WERI-Rb-1 (cell line): Measurements from ENCODE around the gene SEC62.

Source experiments
- DNase-seq: peaks from one replicate; pipeline ENCODE4 v3.0.0-alpha.2; 2020
- H3K27ac ChIP-seq: fragments of 250-450 bp; sonication (Bioruptor Pico); 2 replicates; pipeline ENCODE4 v1.5.1; 2020; ENCODE audit warnings: mild to moderate bottlenecking, moderate library complexity
- H3K27me3 ChIP-seq: fragments of 250-450 bp; sonication (Bioruptor Pico); 2 replicates; pipeline ENCODE4 v1.5.1; 2021; ENCODE audit warnings: mild to moderate bottlenecking, low read depth, moderate library complexity; ENCODE audit not compliant: insufficient read depth, severe bottlenecking
- H3K36me3 ChIP-seq: fragments of 250-450 bp; sonication (Bioruptor Pico); 2 replicates; pipeline ENCODE4 v1.5.1; 2020; ENCODE audit warnings: mild to moderate bottlenecking, moderate library complexity
- H3K4me3 ChIP-seq: 2 replicates; pipeline ENCODE4 v1.5.1; 2011; ENCODE audit warnings: low read depth, mild to moderate bottlenecking, control low read depth, low read length
- H3K9me3 ChIP-seq: fragments of 250-450 bp; sonication (Bioruptor Pico); 2 replicates; pipeline ENCODE4 v1.5.1; 2021; ENCODE audit warnings: mild to moderate bottlenecking, moderate library complexity; ENCODE audit not compliant: severe bottlenecking
- CTCF ChIP-seq: IDR thresholded peaks from 2 replicates; pipeline ENCODE4 v1.5.1; 2011; ENCODE audit warnings: low read depth, mild to moderate bottlenecking, control low read depth, inconsistent platforms, low read length

The SEC62 gene

GRCh38 chr3:169946336-169946735 is 20.3 kb upstream of the SEC62 start:
- Histone ChIP-seq H3K27ac (no peak overlapping the region), H3K4me3 (no peak overlapping the region), H3K36me3 (no peaks in the 10 kb centered on the region), H3K27me3 (no peaks in the 10 kb centered on the region), H3K9me3 (no peaks in the 10 kb centered on the region)
- no peak for TF ChIP-seq CTCF
- DNase-seq, result no peak

GRCh38 chr3:169948559-169949448 is 17.8 kb upstream of the SEC62 start:
- no peak overlapping the region for H3K27ac ChIP-seq
- no peak for DNase-seq
- no peaks in the 10 kb centered on the region for H3K9me3 ChIP-seq
- no peak for TF ChIP-seq CTCF
- H3K27me3 ChIP-seq, result no peaks in the 10 kb centered on the region
- H3K36me3 ChIP-seq, result no peaks in the 10 kb centered on the region
- no peak overlapping the region for H3K4me3 ChIP-seq

GRCh38 chr3:169952045-169952444 is 14.6 kb upstream of the SEC62 start:
- no peak for TF ChIP-seq CTCF
- no peak overlapping the region for H3K4me3 ChIP-seq
- H3K9me3 ChIP-seq, result no peaks in the 10 kb centered on the region
- no peaks in the 10 kb centered on the region for H3K27me3 ChIP-seq
- no peak overlapping the region for H3K27ac ChIP-seq
- H3K36me3 ChIP-seq, result no peaks in the 10 kb centered on the region
- no peak for DNase-seq

- no peak for TF ChIP-seq CTCF
- H3K36me3 ChIP-seq, result no peaks in the 10 kb centered on the region
- H3K9me3 ChIP-seq, result no peaks in the 10 kb centered on the region
- DNase-seq, result no peak
- H3K27me3 ChIP-seq, result no peaks in the 10 kb centered on the region
- H3K4me3 ChIP-seq, result no peak overlapping the region
- H3K27ac ChIP-seq, result no peak overlapping the region
Measured at GRCh38 chr3:169953462-169954141, 13.0 kb upstream of the SEC62 start.

GRCh38 chr3:169954142-169954756 is 12.4 kb upstream of the SEC62 start:
- no peak for TF ChIP-seq CTCF
- Histone ChIP-seq H3K9me3 (no peaks in the 10 kb centered on the region), H3K4me3 (no peak overlapping the region), H3K36me3 (no peaks in the 10 kb centered on the region), H3K27ac (no peak overlapping the region), H3K27me3 (no peaks in the 10 kb centered on the region)
- no peak for DNase-seq
